GM12878 (cell line): ENCODE data around the gene BEAN1. TPM values are rescaled to one million over a fixed set of nuclear protein-coding genes. Genes with fewer than 3 reads are reported as not detected.

Experiments used
- ATAC-seq: fragments of 200-7000 bp; cut with Tn5 transposase; 3 replicates; pipeline ENCODE4 v1.9.1; 2020; ENCODE audit warnings: mild to moderate bottlenecking, moderate library complexity
- BruUV-seq: library from RNA; stranded (reverse); fragments of 400-500 nt; replicated peaks from 2 replicates; lab custom pipeline; 2021; lab: Mats Ljungman, UMichigan
- CTCF ChIA-PET: fragments of 300-600 bp; sonication (Branson Sonifier 250); formaldehyde crosslinking; extraction: SDS; loops from one replicate; lab custom pipeline; 2021; ENCODE audit warnings: inconsistent platforms; lab: Yijun Ruan, JAX
- POLR2A ChIA-PET: fragments of 350-600 bp; formaldehyde crosslinking; extraction: SDS; loops from one replicate; lab custom pipeline; 2021; ENCODE audit warnings: inconsistent platforms; lab: Charles Lee
- RAD21 ChIA-PET: fragments of 300-600 bp; sonication (Branson Sonifier 250); formaldehyde crosslinking; loops from one replicate; lab custom pipeline; 2023; ENCODE audit warnings: antibody characterized with exemption; ENCODE audit not compliant: unreplicated experiment; lab: Charles Lee
- SMC1A ChIA-PET: fragments of 300-600 bp; sonication (Branson Sonifier 250); formaldehyde crosslinking; loops from one replicate; lab custom pipeline; 2023; ENCODE audit not compliant: unreplicated experiment, uncharacterized antibody; lab: Charles Lee
- DNase-seq: peaks from one replicate; pipeline ENCODE4 v3.0.0-alpha.2; 2011; ENCODE audit warnings: low read depth, low spot score
- FAIRE-seq: peaks from 3 replicates; lab custom pipeline; 2011; peaks lifted over from hg19 to GRCh38; lab: Jason Lieb, UNC
- H2AFZ ChIP-seq: 2 replicates; pipeline ENCODE4 v1.6.0; 2011; ENCODE audit warnings: low read depth, low read length, control low read depth; ENCODE audit not compliant: control insufficient read depth
- H3K27ac ChIP-seq: 2 replicates; pipeline ENCODE4 v1.5.1; 2011; ENCODE audit warnings: control low read depth; ENCODE audit not compliant: control insufficient read depth, insufficient read depth
- H3K27me3 ChIP-seq, 2 experiments: replicated peaks in 1 of 2; 2 replicates each; pipeline versions ENCODE4 v1.6.0 to v1.6.1; 2011; ENCODE audit warnings: low read length in 1 of 2; ENCODE audit not compliant: control insufficient read depth in 2 of 2, insufficient read depth in 2 of 2
- H3K36me3 ChIP-seq, 2 experiments: 2 replicates each; pipeline ENCODE4 v1.5.1; 2011; ENCODE audit warnings: low read length in 1 of 2; ENCODE audit not compliant: control insufficient read depth in 2 of 2, insufficient read depth in 2 of 2
- H3K4me1 ChIP-seq: 2 replicates; pipeline ENCODE4 v1.6.1; 2011; ENCODE audit warnings: mild to moderate bottlenecking, low read length, moderate library complexity, mixed read lengths; ENCODE audit not compliant: control insufficient read depth, insufficient read depth
- H3K4me2 ChIP-seq: 2 replicates; pipeline ENCODE4 v1.6.0; 2011; ENCODE audit warnings: control low read depth; ENCODE audit not compliant: control insufficient read depth, insufficient read depth
- H3K4me3 ChIP-seq: fragments of 200-600 bp; sonication (generic); 2 replicates; pipeline ENCODE4 v1.5.1; 2016
- H3K79me2 ChIP-seq: 2 replicates; pipeline ENCODE4 v1.6.0; 2011; ENCODE audit warnings: low read length; ENCODE audit not compliant: control insufficient read depth, insufficient read depth
- H3K9ac ChIP-seq: 2 replicates; pipeline ENCODE4 v1.8.0; 2011; ENCODE audit warnings: low read length, control low read depth, mixed read lengths; ENCODE audit not compliant: control insufficient read depth, insufficient read depth
- H3K9me3 ChIP-seq: replicated peaks from 3 replicates; pipeline ENCODE4 v1.5.1; 2011; ENCODE audit warnings: mild to moderate bottlenecking, low read length; ENCODE audit not compliant: control insufficient read depth, insufficient read depth
- H4K20me1 ChIP-seq: 2 replicates; pipeline ENCODE4 v1.6.0; 2011; ENCODE audit not compliant: control insufficient read depth, insufficient read depth
- CHD4 ChIP-seq: fragments of 200-600 bp; sonication (generic); IDR thresholded peaks from 2 replicates; pipeline ENCODE4 v1.6.1; 2016; ENCODE audit warnings: mild to moderate bottlenecking
- GATAD2B ChIP-seq: fragments of 450-650 bp; conservative IDR thresholded peaks from 2 replicates; pipeline ENCODE4 v1.6.1; 2017; ENCODE audit warnings: low read depth, mild to moderate bottlenecking, moderate library complexity
- KLF5 ChIP-seq: fragments of 450-650 bp; IDR thresholded peaks from 2 replicates; pipeline ENCODE4 v1.6.1; 2014; ENCODE audit warnings: mild to moderate bottlenecking; ENCODE audit not compliant: partially characterized antibody
- MYB ChIP-seq: fragments of 150-350 bp; IDR thresholded peaks from 2 replicates; pipeline ENCODE4 v1.6.1; 2014; ENCODE audit warnings: mild to moderate bottlenecking, low read depth, low read length, borderline replicate concordance
- PAX5 ChIP-seq: IDR thresholded peaks from 2 replicates; pipeline ENCODE4 v1.6.1; 2011; ENCODE audit warnings: low read depth, low read length, borderline replicate concordance
- PKNOX1 ChIP-seq: fragments of 450-650 bp; IDR thresholded peaks from 2 replicates; pipeline ENCODE4 v1.6.1; 2016; ENCODE audit warnings: mild to moderate bottlenecking
- WGBS: methylation state at CpG from one replicate; pipeline ENCODE4 v1.1.6; 2016; ENCODE audit warnings: low lambda C conversion rate; ENCODE audit not compliant: insufficient replicate concordance, insufficient coverage; ENCODE audit errors: missing lambda C conversion rate; 5-methylcytosine and 5-hydroxymethylcytosine counted together
- in situ Hi-C: fragments of 300-500 bp; cut with MboI; formaldehyde crosslinking; loops from 9 replicates; pipeline ENCODE4 v1.14.3; 2018; ENCODE audit warnings: mixed read lengths
- intact Hi-C: fragments of 100-400 bp; cut with micrococcal nuclease; formaldehyde crosslinking; loops from one replicate; pipeline ENCODE4 v1.14.2; 2022; ENCODE audit not compliant: unreplicated experiment
- polyA plus RNA-seq, 11 experiments: library from polyadenylated mRNA; depleted of rRNA in 4 of 11; unstranded in 6 of 11; stranded (reverse) in 5 of 11; fragments of >200 nt; fragmentation: Nextera tagmentation in 4 of 11; fragmentation: Illumina TruSeq in 1 of 11; extraction: Ambion mirVana in 4 of 11; extraction: Trizol in 1 of 11; gene quantifications; 1 replicate in 1 of 11; 2 replicates in 10 of 11; pipeline versions ENCODE4 v1.2.1 to v1.2.3, GENCODE V29; 2011 to 2016; ENCODE audit warnings: inconsistent platforms in 2 of 11, missing spikeins in 2 of 11, low read depth in 1 of 11
- total RNA-seq, 4 experiments: library from RNA; depleted of rRNA in 3 of 4; stranded (reverse); fragments of >200 nt in 3 of 4; fragmentation: Illumina TruSeq in 1 of 4; extraction: Trizol in 1 of 4; gene quantifications; 2 replicates each; pipeline versions ENCODE4 v1.2.1 to v1.2.3, GENCODE V29; 2013 to 2021
- TF ChIP-seq, protein P1 (sequence below): IDR thresholded peaks from 2 replicates; pipeline ENCODE4 v1.6.1; 2011; ENCODE audit warnings: mild to moderate bottlenecking, low read depth, low read length, moderate library complexity; ENCODE audit not compliant: insufficient replicate concordance

The BEAN1 gene
- total and polyA plus RNA-seq, 10 of the 15 experiments (the other 5 are each of a cell fraction or from before 2014, with no cell fraction given), result not detected

- no peaks in the 10 kb centered on the region; a peak in 1 of 4 replicates for H3K36me3 ChIP-seq
- H4K20me1 ChIP-seq, result no peaks in the 10 kb centered on the region
- H3K9me3 ChIP-seq, result no peaks in the 10 kb centered on the region
- no peak overlapping the region for H3K9ac ChIP-seq
- no peaks in the 10 kb centered on the region for H3K79me2 ChIP-seq
- no peaks in the 10 kb centered on the region for H3K27me3 ChIP-seq
- ChIA-PET SMC1A (interaction anchor here (1.2 kb wide), 1 partner anchor 36 kb away, joined by 7 read pairs; the partner anchor contains the start of gene CKLF), RAD21 (interaction anchor here (0.7 to 1.5 kb wide), 2 partner anchors 42 to 110 kb away, joined by 3 to 8 read pairs; no protein-coding TSS in a partner anchor), POLR2A (no interaction called here), CTCF (interaction anchor here (1.0 to 1.2 kb wide), 3 partner anchors 34 to 108 kb away, joined by 3 to 4 read pairs (median 3); no protein-coding TSS in a partner anchor)
- no peak overlapping the region for H2AFZ ChIP-seq
- no peak overlapping the region for H3K27ac ChIP-seq
- intact Hi-C loops (loop anchor here (2.0 kb wide), 2 partner anchors 34 to 88 kb away; partner anchors contain the start of gene CMTM3), in situ Hi-C loops (no loop called here)
- H3K4me2 ChIP-seq, result peak overlapping the region; percentile 99
- no peak for DNase-seq
- no peak overlapping the region; the same call in 1 of the 2 replicates for H3K4me3 ChIP-seq
- ATAC-seq, result peak; percentile 52
- TF ChIP-seq KLF5 (no peak), CHD4 (no peak), GATAD2B (peak; percentile 5; the same call in 1 of the 2 replicates), PKNOX1 (0 out of 2 replicates have a peak, but pooled peaks have one; percentile 19), MYB (peak; percentile 12; the same call in 1 of the 2 replicates), PAX5 (no peak)
- TF ChIP-seq, protein P1, sequence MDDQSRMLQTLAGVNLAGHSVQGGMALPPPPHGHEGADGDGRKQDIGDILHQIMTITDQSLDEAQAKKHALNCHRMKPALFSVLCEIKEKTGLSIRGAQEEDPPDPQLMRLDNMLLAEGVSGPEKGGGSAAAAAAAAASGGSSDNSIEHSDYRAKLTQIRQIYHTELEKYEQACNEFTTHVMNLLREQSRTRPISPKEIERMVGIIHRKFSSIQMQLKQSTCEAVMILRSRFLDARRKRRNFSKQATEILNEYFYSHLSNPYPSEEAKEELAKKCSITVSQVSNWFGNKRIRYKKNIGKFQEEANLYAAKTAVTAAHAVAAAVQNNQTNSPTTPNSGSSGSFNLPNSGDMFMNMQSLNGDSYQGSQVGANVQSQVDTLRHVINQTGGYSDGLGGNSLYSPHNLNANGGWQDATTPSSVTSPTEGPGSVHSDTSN, result no peak
- no TSS peak for BruUV-seq
- FAIRE-seq, result no peak
- H3K4me1 ChIP-seq, result peaks cover 44% of the 10 kb centered on the region
- 29% methylated on average over 8 of the region's 8 CpGs for WGBS
Observed at GRCh38 chr16:66516509-66516807, 89.4 kb downstream of the BEAN1 start.
